SKM-1 treated with dmso at 0.1 percent for 144 hours (cell line): Measurements from ENCODE around the gene ZCCHC10.
"Not testable (repeated sequence)": the region's sequence is repeated elsewhere in the genome, so short reads cannot be mapped to it uniquely, and the experiment has no call there.

Experiments
- DNase-seq: peaks from one replicate; lab custom pipeline; 2025; ENCODE audit not compliant: unreplicated experiment; lab: John Stamatoyannopoulos, UW

Gene ZCCHC10

DNA sequence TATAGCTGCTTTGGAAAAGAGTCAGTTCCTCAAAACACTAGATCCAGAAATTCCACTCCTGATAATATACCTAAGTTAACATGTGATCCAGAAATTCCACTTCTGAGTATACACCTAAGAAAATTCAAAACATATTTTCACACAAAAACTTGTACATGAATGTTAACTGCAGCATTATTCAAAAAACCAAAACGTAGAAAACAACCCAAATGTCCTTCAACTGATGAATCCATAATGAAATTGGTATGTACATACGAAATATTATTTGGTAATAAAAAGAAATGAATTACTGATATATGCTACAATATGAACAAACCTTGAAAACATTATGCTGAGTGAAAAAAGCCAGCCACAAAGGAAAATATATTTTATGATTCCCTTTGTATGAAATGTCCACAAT lies 46.4 kb downstream of the ZCCHC10 start:
- no peak for DNase-seq

DNA sequence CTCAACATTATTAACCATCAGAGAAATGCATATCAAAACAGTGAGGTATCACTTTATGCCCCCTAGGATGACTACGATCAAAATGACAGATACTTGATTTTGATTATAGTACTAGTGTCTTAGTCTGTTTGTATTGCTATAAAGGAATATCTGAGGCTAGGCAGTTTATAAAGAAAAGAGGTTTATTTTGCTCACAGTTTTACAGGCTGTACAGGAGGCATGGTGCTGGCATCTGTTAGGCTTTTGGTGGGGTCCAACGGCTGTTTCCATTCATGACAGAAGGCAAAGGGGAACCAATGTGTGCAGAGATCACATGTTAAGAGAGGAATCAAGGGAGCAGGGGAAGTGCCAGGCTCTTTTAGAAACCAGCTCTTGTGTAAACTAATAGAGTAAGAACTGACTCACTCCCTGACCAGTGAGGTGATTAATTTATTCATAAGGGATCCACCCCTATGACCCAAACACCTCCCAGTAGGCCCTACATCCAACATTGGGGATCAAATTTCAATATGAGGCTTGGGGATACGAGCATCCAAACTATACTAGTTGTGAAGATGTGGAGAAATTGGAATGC lies 46.9 kb downstream of the ZCCHC10 start:
- peak; percentile 55 for DNase-seq

DNA sequence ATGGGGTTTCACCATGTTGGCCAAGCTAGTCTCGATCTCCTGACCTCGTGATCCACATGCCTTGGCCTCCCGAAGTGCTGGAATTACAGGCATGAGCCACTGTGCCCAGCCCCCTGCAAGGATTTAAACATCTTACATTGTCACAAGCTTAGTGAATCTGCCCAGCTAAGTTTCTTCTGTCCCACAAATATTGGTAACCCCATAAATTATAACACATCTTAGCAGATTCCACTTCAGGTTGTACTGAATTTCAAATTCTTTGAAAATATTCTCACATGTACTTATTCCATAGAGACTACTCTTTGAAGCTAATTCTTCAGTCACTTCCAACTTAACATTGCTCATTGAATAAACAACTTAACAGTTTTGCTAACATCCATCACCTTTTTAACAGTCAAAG lies 49.5 kb downstream of the ZCCHC10 start:
- no peak for DNase-seq

DNA sequence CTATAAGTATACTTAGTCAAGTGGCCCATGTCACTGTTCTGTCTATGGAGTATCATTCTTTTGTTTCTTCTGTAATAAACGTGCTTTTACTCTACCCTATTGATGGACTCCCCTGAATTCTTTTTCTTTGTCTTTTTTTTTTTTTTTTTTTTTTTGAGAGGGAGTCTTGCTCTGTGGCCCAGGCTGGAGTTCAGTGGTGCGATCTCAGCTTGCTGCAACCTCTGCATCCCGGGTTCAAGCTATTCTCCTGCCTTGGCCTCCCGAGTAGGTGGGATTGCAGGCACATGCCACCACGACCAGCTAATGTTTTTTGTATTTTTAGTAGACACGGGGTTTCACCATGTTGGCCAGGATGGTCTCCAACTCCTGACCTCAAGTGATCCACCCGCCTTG lies 53.9 kb downstream of the ZCCHC10 start:
- not testable (repeated sequence) for DNase-seq

DNA sequence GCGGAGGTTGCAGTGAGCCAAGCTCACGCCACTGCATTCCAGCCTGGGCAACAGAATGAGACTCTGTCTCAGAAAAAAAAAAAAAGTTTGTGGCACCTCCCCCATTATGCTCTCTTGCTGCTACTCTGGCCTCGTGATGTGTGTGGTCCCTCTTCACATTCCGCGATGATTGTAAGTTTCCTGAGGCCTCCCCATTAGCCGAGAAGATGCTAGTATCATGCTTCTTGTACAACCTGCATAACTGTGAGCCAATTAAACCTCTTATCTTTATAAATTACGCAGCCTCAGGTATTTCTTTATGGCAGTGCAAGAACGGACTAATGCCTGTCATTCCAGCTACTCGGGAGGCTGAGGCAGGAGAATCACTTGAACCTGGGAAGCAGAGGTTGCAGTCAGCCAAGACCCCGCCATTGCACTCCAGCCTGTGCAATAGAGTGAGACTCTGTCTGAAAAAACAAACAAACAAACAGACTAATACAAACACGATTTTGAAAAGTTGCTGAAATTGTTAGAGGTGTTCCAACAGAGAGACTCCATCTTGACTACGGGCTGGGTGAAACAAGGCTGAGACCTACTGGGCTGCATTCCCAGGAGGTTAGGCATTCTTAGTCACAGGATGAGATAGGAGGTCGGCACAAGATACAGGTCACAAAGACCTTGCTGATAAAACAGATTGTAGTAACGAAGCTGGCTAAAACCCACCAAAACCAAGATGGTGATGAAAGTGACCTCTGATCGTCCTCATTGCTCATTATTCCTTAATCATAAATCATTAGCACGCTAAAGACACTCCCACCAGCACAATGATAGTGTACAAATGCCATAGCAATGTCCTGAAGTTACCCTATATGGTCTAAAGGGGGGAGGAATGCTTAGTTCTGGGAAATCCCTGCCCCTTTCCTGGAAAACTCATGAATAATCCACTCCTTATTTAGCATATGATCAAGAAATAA lies 54.6 kb downstream of the ZCCHC10 start:
- DNase-seq = no peak

DNA sequence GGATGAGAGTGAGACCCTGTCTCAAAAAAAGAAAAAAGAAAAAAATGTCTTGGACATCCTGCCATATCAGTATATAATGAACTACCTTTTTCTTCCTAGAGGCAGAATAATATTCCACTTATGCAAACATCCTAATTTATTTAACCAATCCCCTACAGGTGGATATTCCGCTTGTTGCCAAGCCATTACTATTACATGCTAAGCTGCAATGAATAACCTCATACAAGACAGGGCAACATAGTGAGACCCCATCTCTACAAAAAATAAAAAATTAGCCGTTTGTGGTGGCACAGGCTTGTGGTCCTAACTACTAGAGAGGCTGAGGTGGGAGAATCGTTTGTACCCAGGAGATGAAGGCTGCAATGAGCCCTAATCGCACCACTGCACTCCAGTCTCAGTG lies 61.2 kb downstream of the ZCCHC10 start:
- DNase-seq = no peak

DNA sequence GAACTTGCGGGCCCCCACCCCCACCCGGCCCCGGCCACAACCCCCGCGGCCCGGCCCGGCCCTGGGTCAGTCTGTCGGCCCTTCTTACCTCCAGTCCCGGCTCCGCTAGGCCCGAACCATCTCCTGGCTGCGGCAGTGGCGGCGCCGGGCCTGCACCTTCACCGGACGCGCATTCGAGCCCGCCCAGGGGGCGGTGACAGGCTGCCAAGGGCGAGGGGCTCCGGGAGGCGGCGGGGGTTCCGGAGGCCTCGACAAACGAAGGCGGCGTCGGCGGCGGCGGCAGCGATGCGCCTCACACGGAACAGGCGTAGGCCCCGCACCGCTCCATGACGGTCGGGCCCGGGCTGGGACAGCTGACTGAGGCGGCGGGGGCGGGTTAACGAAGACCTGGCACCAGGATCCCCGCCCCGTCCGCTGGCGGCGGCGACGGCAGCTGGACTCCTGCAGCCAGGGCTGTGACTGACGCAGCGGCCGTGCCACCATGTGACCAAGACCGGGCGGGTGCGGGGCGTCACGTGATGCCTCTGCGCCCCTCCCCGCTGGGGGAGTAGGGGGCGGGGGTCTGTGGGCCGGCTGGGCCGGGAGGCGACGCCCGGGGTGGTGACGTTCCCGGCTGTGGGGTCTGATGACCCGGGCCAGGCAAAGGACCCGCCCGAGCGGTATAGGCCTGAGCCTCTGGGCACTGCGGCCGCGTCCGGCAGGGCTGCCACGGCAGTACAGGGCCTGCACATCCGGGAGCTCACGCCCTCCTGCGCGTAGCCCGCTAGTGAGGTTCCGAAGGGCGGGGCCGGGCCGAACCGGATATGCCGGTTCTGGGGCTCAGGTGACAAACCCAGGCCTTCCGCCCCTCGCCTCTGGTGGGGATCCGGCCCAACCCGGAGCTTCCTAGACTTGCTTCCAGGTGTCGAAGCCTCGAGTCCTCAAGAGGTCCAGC lies 62.9 kb downstream of the ZCCHC10 start, which contains the start of gene AFF4:
Gene AFF4 (minus strand): TSS at position 464 of the 934 bp plus-strand sequence. CDS start 26,445 bp downstream, outside the sequence.
- DNase-seq = peak; percentile 89

DNA sequence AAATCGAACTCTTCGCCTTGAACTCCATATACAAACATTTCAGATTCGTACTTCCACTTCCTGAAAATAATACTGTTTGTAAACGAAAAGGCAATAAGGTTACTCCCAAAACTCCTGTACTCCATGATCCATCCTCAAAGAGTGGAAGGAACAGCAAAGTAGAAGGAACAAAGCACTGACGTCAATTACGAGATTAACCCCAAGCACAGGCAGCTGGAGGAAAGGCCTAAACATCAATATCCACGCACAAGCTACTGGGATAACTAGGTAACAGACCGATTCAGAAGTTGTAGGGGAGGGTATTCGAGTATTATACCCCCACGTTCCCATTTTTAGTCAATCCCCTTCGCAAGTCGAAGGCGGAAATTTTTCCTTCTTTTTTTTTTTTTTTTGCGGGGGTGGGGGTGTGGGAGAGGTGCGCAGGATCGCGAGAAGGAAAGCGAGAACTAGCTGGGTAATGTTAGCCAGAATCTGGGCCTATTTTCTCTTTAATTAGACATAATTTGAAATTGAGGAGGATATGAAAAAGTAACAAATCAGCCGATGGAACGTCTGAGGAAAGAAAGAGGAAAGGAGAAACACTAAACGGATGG lies 63.8 kb downstream of the ZCCHC10 start:
- peak; percentile 15 for DNase-seq

DNA sequence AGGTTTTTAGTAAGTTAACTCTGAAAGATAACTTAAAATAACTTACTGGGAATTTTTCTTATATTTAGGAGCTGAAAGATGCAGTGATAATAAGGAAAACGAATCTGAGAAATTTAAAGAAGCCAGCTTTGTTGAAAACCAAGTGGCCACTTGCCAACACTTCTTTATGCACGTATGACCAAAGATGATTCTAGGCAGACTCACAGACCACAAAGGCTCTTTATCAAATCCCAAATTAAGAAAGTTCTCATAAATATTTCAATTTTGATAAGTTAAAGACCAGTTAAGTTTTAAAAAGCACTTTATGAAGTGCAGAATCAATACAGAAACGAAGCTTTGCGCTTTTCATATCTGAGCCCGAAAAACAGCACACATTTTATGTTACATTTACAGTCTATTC lies 64.5 kb downstream of the ZCCHC10 start:
- no peak for DNase-seq

DNA sequence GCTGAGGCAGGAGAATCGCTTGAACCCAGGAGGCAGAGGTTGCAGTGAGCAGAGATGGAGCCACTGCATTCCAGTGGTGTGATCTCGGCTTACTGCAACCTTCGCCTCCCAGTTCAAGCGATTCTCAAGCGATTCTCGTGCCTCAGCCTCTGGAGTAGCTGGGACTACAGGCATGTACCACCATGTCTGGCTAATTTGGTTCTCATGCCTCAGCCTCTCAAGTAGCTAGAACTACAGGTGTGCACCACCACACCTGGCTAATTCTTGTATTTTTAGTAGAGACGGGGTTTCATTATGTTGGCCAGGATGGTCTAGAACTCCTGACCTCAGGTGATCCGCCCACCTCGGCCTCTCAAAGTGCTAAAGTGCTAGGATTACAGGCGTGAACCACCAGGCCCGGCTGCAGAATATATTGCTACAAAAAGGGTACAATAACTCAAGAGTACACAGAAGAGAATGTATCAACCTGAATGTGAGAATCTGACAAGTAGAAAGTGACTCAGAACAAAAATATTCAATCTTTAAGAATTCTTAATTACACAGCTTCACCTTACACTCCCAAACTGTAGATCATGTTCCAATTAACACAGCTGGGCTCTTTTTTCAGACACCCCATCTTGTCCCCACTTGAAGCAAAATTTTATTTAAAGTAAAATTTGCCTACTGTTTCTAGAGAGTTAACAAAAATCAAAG lies 65.1 kb downstream of the ZCCHC10 start:
- not testable (repeated sequence) for DNase-seq

DNA sequence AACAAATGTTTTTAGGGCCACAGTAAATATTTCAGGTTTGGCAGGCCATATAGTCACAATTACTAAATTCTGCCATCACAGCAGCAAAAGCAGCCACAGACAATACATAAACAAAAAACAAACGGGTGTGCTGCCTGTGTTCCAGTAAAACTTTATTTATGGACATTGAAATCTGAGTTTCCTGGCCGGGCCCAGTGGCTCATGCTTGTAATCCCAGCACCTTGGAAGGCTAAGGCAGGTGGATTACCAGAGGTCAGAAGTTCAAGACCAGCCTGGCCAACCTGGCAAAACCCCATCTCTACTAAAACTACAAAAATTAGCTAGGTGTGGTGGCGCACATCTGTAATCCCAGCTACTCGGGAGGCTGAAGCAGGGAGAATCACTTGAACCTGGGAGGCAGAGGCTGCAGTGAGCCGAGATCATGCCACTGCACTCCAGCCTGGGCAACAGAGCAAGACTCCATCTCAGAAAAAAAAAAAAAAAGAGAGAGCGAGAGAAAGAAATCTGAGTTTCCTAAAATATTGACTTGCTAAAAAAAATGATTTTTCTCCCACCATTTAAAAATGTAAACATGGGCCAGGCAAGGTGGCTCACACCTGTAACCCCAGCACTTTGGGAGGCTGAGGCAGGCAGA lies 70.1 kb downstream of the ZCCHC10 start:
- DNase-seq = not testable (repeated sequence)

DNA sequence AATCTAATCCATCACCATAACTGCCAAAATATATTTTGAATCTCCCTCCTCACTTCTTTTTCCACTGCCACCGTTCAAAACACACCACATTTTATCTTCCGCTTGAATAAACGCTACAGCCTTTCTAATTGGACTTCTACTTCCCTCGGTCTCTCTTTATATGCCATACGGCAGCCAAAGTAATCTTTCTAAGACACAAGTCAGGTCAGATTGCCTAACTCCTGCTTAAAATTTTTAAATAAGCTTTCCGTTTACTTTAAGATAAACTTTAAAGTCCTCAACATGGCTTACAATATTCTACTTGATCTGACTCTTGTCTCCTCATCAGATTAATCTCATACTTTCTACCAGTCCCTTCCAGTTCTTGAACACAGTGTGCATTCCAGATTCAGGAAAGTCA lies 72.6 kb downstream of the ZCCHC10 start:
- DNase-seq = no peak

DNA sequence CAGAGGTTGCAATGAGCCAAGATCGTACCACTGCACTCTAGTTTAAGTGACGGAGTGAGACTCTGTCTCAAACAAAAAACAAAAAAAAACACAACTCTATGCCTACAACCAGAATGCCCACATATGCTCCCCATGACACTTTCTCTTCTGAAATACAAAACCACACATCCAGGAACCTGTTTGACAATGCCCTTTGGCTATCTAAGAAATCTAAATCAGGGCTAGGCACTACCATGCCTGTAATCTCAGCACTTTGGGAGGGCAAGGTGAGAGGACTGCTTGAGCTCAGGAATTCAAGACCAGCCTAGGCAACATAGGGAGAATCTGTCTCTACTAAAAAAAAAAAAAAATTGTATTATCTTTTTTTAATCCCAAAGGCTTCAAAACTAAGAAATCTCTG lies 73.5 kb downstream of the ZCCHC10 start:
- DNase-seq = no peak

DNA sequence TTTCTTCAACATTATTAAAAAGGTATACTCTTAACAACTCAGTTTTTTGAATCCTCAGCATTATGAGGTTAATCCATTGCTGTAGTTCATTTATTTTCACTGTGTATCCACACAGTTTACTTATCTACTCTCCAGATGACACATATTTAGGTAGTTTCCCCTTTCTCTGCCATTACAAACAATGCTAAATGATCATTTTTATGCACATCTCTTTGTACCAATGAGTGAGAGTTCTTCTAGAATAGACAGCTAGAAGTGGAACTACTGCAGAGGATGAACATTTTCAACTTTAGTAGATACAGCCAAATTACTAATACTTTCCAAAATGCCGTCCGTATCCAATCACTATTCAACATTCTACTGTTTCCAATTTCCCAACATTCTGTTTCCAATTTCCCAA lies 74.5 kb downstream of the ZCCHC10 start:
- DNase-seq = no peak

DNA sequence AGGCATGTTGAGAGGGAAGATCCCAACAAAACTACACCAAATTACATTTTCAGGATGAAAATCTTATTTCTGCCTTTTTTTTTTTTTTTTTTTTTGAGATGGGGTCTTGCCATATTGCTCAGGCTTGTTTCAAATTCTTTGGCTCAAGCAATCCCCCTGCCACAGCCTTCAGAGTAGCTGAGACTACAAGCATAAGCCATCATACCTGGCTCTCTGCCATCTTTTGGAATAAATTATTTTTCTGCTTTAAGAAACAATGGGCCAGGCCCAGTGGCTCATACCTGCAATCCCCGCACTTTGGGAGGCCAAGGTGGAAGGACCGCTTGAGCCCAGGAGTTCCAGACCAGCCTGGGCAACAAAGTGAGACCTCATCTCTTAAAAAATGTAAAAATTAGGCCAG lies 77.2 kb downstream of the ZCCHC10 start:
- no peak for DNase-seq

DNA sequence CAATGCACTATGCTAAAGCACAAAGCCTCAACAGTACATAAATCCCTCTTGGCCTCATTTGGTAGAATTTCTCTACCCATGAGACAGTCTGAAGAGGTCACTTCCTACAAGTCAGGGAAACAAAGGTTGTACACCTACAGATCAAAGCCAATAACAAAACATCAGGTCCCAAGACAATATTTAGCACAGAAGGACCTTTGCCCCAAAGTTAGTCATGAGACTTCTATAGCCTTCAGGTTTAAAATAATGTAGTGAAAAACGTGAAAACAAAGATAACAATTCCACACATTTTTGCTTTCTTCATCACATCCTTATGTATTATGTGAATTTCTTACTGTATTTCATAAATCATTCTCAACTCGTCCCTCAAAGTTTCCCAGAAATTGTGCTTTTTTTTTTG lies 78.7 kb downstream of the ZCCHC10 start:
- DNase-seq = no peak
